ENCODE measurements around the gene NRSN1.
A peak's percentile ranks its signal among the peaks of the same experiment; 100 is the strongest.

NRSN1 gene, protein sequence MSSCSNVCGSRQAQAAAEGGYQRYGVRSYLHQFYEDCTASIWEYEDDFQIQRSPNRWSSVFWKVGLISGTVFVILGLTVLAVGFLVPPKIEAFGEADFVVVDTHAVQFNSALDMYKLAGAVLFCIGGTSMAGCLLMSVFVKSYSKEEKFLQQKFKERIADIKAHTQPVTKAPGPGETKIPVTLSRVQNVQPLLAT

GRCh38 chr6:24125980-24126379 lies at the start of gene NRSN1:
Gene NRSN1, plus strand, starts transcription at chr6:24126215. Its CDS starts 8,113 bp downstream, at chr6:24134328.
- no peak for DNase-seq (ENCODE audit: low read depth, low spot score)

- DNase-seq (ENCODE audit: low read depth, low spot score), result no peak
Observed at GRCh38 chr6:24078200-24078599, 47.8 kb upstream of the NRSN1 start.

- no peak for DNase-seq (ENCODE audit: low read depth, low spot score)
Observed at GRCh38 chr6:24079076-24079475, 46.9 kb upstream of the NRSN1 start.

DNA sequence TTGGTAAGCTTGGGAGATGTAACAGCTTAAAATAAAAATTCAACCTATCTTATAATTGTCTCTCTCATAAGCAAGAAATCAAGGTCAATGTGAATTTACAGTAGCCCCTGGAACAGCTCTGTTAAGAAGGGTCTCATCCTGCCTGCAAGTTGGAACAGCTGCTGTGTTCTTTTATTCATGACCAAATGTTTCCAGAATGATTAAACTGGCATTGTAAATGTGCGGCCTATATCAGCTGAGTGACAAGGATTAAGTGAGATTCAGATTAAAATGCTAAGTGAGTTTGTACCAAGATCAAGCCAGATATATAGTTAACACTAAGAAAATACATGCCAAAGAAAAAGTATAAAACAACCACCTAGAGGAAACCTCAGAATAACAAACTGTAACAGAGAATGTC lies 45.3 kb upstream of the NRSN1 start:
- DNase-seq (ENCODE audit: low read depth, low spot score), result no peak

- DNase-seq (ENCODE audit: low read depth, low spot score), result no peak
Observed at GRCh38 chr6:24089736-24090135, 36.3 kb upstream of the NRSN1 start.

- no peak for DNase-seq (ENCODE audit: low read depth, low spot score)
Observed at GRCh38 chr6:24092407-24092806, 33.6 kb upstream of the NRSN1 start.

DNA sequence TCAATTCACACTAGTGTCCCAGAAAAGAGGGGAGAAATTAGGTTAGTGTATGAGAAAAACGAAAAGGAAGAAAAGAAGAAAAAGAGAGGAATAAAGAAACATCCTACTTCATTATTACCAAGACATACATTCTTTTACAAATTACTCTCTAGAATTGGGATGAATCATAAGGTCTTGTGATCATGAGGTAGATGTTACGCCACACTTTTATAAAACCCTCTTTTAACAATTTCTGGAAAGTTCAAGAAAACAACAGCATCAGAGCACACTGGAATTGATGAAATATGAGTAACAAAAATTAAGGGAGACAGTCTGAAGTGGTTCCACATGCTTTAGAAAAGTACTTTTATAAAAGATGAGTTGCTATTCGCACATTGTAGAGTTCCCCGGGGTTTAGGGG lies 32.6 kb upstream of the NRSN1 start:
- no peak for DNase-seq (ENCODE audit: low read depth, low spot score)

GRCh38 chr6:24099181-24099580 lies 26.8 kb upstream of the NRSN1 start:
- DNase-seq (ENCODE audit: low read depth, low spot score), result no peak

- DNase-seq (ENCODE audit: low read depth, low spot score), result no peak
Observed at GRCh38 chr6:24100024-24100769, 25.8 kb upstream of the NRSN1 start.

- DNase-seq (ENCODE audit: low read depth, low spot score), result no peak
Observed at GRCh38 chr6:24100770-24101155, 25.3 kb upstream of the NRSN1 start.

DNA sequence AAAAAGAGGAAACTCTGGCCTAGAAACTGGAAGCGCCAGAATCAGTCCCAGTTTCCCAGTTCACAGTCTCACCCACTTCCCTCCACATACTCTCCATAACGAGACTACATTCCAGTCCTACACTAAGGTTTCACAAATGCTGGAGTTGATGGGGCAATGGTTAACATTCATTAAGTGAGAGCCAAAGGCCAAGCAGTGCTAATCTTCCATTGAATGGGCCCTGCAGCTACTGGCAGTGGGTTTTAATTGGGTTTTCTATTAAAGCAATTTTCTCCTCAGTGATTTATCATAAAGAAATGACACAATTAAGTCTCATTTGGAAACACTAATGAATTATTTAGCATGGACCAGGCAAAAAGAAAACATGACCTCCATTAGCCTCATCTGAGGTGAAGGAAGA lies 20.8 kb upstream of the NRSN1 start:
- DNase-seq (ENCODE audit: low read depth, low spot score), result no peak

DNA sequence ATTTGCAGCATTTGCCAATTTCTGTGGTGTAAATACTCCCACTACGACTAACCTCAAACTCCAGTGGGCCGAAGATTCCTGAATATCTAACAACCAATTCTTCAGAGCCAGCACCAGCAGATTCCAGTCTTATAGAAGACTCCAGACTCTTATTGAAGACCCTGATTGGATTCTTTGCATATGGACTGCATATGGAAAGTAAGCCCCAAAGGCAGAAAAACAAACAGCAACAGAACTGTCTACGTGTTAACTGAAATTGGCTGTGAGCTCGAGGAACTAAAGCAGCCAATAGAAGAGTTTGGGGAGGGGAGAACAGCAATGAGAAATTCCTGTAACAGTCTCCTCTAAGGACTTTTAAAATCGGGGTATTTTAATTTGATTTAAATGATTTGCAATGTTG lies 19.7 kb upstream of the NRSN1 start:
- no peak for DNase-seq (ENCODE audit: low read depth, low spot score)

GRCh38 chr6:24107294-24107693 lies 18.7 kb upstream of the NRSN1 start:
- DNase-seq (ENCODE audit: low read depth, low spot score), result no peak

DNA sequence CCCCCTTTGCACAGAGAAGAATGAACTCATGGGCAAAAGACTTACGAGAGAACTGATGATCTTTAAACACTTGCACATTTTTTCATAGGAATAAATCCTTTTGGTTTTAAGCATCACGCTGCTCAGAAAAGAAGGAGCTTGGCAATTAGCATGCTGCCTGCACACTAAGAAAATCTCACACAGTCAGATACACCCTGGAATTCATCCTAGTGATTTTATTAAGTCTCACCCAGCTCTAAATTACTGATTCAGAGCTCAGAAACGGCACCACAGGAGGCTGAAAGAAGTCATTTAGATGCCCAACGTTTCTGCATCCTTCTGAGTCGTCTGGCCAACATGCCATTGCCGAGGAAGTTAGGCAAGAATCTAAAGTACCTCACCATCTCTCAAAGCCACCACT lies 18.0 kb upstream of the NRSN1 start:
- no peak for DNase-seq (ENCODE audit: low read depth, low spot score)

DNA sequence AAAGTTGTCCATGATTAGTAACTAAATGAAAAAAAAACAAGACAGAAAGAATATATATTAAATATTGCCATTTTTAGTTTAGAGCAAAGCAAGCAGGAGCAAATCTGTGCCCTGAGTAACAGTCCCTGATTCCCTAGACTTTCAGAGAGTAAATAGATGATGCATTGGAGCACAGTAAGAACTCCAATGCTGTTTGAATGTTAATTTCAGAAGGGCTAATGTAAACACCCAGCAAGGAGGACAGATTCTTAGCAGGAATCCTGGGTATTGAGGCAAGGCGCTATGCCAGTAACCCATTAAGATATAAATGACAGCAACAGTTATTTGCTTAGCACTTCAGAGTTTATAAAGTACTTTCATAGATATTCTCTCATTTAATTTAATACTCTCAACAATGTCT lies 15.6 kb upstream of the NRSN1 start:
- no peak for DNase-seq (ENCODE audit: low read depth, low spot score)

DNA sequence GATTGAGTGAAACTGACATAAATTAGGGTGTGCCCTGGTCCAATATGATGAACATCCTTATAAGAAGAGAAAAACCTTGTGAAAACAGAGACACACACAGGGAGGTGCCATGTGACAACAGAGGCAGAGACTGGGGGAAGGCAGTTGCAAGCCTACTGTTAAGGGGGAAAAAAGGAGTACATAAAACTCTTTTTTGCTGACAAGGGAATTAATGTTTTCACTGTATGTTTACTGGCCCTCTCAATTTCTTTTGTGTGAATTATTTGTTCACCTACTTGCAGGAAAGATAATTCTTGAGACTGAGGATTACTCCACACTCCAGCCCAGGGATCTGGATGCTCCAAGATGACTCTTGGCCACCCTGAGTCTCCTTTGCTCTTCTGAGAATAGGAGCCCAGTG lies 12.1 kb upstream of the NRSN1 start:
- no peak for DNase-seq (ENCODE audit: low read depth, low spot score)

DNA sequence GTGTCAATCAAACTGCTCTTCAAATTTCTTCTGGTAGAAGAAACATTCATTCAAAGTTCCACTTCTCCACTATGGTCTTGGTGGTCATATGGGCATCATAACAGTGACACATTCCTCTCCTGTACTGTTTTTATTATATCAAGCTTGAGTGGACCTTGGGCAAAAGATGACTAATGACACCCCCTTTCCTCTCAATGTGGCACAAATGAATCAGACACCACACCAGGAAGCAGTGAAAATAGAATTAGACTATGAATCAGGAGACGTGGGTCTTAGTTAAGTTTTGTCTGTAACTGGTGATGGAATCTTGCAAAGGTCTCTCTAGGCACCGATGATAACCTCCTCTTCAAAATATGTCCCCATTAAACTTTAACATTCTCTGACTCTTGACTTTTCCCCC lies 9.0 kb upstream of the NRSN1 start:
- no peak for DNase-seq (ENCODE audit: low read depth, low spot score)

DNA sequence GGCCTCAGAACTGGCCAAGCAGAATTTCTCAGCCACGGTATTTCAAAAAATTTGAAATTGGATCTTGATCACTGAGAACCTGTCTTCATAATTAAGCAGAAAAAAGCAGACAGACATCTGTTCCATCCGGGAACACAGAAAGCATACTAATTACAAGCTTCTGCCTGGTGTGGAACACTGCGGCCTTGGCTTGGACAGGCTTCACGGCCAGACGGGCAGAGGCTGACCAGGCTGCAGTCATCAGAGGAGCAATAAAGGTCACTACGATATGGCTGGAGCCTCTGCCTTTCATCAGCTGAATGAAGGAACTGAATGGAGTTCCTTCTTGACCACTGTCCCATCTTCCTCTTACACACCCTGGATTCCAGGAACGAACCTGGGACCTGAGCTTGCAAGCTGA lies 3.9 kb upstream of the NRSN1 start:
- DNase-seq (ENCODE audit: low read depth, low spot score), result no peak

DNA sequence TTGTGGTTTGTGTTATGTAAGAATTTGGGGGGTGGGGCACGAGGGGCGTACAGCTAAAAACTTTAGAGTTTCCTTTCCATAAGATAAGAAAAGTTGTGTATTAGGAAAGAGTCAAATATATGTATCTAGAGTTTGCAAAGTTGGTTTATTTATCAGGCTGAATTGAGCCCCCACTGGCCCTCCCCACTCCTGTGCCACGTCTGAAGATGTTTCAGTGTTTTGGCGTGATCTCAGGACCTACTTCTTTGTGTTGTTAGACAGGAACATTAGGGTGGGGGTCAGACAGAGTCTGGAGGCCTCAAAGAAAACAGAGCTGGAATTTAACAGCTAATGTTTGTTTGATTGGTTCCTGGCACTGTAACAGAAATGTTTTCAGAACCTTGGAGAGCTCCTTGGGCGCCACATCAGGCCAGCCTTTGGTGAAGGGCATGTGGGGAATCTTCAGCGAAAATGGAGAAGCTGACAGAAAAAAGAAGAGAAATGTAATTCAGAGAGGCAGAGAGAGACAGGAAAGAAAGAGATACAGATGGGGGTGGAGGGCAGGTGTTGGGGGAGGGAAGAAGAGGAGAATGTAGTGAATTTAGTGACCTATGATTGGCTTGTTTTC lies 674 bp downstream of the NRSN1 start:
- DNase-seq (ENCODE audit: low read depth, low spot score), result peak; percentile 5

- DNase-seq (ENCODE audit: low read depth, low spot score), result no peak
Observed at GRCh38 chr6:24127316-24127715, 1.3 kb downstream of the NRSN1 start.

GRCh38 chr6:24131751-24132150 lies 5.7 kb downstream of the NRSN1 start:
- DNase-seq (ENCODE audit: low read depth, low spot score), result no peak

DNA sequence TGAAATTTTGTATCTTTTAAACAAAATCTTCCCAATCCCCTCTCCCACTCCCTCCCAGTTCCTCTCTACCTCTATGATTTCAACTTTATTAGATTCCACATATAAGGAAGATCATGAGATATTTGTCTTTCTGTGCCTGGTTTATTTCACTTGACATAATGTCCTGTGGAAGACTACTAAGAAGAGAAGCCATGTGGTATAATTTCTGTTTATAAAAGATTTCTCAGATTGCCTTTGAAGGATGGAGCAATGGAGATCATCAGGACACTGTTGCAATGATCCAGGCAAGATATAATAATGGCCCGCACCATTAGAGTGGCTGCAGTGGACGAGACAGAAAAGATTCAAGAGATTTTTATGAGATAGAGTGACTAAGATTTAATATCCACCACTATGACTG lies 13.1 kb downstream of the NRSN1 start:
- DNase-seq (ENCODE audit: low read depth, low spot score), result no peak

GRCh38 chr6:24139639-24140038 lies 13.6 kb downstream of the NRSN1 start:
- no peak for DNase-seq (ENCODE audit: low read depth, low spot score)
